GM21786 (cell line): ENCODE measurements around the gene KY.

Experiments used
- ATAC-seq: cut with Tn5 transposase; IDR thresholded peaks from one replicate; pipeline ENCODE4 v1.9.1; 2021; ENCODE audit not compliant: unreplicated experiment

KY gene

DNA sequence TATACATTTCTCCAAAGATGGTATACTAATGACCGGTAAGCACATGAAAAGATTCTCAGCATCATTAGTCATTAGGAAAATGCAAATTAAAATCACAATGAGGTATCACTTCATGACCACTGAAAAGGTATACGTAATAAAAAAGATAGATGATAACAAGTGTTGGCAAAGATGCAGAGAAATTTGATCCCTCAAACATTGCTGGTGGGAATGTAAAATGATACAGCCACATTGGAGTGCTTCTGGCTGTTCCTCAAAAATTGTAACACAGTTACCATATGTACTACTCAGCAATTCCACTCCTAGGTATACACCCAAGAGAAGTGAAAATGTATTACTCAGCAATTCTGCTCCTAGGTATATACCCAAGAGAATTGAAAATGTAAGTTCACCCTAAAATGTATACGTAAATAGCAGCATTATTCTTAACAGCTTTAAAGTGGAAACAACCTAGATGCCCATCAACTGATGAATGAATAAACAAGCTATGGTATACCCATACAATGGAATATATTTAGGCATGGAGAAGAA, 25.0 kb upstream of the KY start:
- no peak for ATAC-seq

DNA sequence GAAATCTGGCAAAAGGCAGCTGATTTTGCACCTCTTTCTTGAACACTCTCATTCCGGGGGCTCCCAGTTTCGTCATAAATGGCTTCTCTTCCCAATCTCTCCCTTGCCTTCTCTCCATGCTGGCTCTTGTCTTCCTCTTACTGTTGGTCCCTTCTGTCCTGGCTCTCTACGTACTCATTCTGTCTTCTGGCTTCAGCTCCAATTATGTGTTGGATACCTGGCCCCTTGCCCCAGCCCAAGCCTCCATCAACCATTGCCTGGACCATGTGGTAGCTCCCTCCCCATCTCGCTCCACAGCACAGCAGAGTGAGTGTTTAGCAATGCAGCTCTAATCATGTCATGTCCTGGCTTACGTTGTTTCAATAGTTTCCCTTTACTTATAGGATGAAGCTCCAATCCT, 21.7 kb upstream of the KY start:
- ATAC-seq = no peak

DNA sequence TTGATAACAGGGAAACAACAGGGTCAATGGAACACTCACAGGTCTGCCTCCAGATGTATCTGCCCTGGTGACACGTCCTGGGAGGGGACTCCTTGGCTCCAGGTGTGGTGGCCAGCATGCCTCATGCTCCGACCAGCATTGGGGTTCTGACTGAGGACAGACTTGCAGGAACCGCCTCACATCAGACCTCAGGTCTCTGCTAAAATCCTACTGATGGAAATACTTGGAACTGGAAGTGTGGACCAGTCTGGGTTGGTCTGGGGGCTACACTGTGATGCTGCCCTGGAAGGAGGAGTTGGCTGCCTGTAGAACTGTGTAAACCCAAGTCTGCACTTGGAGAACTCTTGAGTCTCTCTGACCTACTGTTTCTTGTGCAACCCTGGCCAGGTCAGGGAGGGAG, 17.1 kb upstream of the KY start:
- ATAC-seq = no peak

DNA sequence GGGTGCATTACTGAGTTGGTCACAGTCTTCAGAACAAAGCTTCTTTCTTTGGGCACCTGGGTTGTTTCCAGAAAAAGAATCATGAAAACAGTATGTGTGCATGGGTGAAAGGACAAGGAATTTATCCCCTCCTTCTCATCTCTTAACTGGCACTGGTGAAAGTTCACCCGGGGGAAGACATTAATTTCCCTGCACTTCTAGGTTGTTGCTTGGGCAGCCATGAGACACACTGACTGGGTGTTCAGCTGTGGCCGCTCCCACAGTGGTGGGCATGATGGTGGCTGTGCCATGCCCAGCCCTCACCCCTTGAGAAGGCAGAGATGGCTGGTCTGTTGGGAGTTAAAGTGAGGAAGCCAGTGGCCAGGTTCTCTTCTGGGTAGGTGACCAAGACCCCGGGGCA, 16.6 kb upstream of the KY start:
- ATAC-seq = no peak

DNA sequence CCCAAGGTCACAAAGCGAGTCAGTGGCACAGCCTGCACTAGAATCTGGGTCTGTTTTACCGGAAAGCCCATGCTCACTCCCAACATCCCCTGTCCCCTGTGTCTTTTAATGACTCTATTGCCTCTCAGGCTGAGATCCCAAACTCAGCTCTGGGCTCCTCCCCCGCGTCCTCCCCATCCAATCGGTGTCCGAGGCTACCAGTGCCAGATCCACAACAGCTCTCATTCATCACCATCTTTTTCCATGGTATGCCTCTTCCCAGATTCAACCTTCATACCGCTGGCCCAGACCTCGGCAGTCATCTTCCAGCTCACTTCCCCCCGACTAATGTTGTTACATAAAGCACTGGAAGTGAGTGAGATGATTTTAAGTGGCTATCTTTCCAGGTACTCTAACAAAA, 16.1 kb upstream of the KY start:
- ATAC-seq = no peak

DNA sequence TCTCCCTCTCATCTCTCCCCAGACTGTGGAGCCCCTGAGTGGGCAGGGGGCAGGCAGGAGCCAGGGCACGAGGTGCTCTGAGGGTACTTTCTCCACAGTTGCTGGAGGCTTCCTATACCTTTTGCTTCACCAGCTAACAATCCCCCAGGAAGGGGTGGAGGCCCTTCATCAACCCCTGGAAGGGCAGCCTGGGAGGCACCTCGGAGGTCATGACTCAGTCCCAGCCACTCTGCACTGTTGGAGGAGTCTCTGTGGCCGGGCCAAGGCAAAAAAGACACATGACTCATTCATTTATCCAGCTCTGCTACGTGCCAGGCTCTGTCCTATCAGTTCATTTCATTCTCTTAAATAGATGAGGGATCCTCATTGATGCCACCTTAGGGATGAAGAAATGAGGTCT, 15.6 kb upstream of the KY start:
- no peak for ATAC-seq

DNA sequence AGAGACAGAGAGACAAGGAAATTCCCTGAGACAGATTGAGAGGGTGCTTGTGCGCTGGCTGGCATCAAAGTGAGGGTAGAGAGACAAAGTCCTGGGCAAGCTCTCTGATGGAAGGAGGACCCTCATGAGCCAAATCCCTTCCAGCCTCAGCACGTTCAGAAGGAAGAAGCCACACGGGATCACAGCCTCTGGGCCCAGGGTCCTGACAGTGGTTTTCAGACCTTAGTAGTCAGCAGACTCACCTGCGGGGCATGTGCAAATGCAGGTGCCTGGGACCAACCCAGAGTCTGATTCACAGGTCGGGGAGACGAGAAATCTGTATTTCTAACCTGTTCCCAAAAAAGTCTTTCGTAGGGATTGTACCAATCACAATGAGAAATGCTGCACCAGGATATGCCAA, 15.2 kb upstream of the KY start:
- ATAC-seq = no peak

DNA sequence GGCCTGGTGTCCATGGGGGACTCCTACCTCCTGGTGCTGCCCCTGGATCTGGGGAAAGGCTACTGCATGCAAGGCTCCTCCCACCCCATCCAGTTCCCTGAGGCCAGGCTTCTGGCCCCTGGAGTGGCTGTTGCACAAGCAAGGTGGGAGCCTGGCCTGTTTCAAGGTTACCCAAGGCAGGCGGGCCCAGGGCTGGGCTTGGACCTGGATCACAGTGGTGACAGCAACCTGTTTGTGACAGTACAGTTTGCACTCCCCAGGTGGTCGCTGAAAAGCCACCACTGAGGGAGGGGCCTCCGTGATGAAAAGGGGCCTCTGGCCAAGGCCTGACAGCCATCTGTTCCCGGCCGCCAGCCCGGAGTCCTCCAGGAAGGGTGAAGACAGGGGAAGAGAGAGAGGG, 14.4 kb upstream of the KY start:
- no peak for ATAC-seq

DNA sequence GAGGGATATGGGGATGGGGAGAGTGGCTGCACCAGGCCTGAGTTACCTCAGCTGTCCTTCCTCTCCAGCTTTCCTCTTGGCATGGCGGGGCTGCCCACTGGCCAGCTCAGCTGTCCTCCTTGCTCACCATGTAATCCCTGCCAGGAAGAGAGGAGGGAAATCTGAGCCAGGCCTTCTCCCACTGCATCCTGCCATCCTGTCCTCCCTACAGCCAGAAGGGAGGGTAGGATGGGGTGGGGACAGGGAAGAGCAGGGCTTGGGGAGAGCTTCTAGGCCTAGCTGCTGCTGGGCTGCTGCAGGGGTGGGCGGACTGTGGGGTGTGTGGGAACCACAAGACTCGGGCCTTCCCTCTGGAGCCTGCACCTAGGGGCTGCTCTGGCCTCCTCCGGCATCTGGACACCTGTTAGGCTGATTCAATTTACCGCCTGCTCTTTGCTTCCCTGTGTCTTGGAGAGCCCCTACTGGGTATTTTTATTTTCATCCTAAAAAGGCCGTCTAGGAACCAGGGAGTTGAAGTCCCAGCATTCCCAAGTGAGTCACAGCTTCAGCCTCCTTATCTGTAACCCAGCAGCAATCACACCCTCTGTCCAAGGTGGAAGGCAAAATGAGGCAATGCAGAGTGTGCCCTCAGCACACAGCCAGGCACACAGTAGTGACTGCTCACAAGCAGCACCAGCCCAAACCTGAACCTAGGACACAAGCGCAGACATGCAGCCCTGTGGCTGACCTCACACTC, 13.1 kb upstream of the KY start:
- ATAC-seq = no peak

DNA sequence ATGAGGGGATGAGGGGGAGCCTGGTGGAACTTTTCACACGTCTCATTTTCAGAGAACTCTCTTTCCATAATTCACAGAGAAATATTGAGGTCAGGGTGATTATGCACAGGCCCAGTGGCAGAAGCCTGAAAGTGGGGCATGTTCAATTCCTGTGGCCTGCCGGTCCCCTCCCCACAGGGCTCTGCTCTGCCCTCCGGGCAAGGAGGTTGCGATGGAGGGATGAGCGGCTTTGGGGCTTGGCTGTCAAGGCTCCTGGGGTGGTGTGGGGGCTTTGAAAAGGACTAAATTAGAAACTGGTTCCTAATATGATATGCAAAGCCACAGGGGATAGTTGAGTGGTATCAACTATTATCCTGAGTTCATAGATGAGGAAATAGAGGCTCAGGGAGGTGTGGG, 9.2 kb upstream of the KY start:
- ATAC-seq = no peak

DNA sequence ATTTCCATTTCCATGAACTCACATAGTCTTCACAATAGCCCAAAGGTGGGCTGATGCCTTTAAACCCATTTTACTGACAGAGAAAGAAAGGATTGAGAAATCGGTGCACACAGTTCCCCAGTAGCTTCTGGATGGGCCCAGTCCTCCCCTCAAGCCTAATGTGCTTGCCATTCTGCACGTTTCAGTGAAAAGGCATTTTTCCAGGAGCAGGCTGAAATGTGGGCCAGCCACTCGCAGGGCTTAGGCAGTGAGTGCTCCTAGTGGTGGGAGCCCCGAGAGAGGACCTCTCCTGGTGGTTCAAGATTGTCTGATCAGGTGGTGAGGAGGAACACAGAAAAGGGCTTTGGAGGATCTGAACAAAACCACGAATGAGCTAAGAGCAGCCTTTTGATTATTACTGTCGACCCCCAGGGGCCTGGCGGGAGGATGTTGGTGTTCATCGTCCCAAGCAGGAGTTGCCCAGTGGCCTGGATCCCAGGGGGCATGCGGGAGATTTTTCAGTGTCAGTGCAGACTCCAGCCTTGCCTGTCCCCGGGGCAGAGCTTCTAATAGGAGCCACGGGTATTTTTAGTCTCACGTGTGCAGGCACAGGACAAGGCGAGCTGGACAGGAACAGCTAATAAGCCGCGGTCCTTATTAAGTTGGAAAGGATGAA, 8.7 kb upstream of the KY start:
- no peak for ATAC-seq

DNA sequence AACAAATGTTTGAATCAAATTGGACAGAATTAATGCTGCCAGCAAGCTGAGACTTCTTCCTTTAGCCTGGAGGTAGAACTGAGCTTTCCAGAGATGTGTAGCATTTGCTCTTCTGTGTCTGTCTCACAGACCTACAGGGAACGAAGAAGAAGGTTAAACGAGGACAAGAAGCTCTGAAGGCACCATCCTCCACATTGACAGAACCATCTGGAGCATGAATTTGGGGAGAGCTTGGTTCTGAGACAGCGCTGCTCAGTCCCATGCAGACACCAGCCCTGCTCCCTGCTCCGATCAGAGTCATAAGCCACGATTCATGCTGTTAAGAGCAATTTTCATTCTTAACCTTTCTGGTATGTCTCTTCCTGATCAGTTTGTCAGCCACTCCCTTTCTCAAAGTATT, 7.7 kb upstream of the KY start:
- ATAC-seq = no peak

DNA sequence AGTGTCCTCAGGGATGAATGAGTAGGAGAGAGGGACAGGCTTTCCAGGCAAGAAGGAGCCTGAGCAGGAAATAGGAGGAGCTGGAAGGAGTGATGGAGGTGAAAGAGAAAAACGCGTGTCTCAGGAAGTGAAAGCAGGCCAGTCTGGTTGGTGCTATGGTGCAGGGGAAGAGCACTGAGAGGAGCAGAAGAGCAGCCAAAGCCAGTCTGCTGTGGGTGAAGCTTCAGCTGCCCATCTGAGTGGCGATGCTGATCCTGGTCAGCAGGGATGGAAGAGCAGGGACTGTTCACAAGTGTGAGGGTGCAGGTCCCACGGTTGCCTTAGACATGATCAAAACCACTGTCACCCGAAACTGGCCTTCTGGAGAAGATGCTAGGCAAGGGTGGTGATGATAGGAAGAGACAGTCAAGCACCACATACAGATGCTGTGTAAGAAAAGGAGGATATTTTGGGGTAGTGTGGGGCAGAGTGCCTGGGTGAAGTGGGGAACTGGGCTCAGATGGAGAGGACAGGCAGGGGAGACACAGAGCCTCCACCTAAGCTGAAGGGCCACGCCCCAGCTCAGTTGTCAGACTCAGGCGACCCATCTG, 5.5 kb upstream of the KY start:
- ATAC-seq = no peak

DNA sequence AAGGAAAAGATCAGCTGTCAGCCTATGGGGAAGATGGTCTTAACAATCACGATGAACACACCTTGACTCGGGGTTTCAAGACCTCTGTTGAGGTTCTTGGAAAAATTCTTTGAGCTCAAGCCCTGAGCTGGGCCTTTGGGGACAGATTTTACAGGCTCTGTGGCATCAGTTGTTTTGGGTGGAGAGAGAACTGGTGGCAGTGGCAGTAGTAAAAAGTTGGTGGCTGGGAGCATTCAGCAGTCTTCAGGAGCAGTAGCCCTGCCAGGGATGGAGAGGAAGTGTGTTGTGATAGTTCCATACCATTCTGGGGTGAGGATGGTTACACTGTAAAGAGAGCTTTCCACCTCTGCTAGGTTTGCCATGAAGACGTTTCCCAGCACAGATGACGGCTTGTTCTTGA, 4.9 kb upstream of the KY start:
- ATAC-seq = no peak

DNA sequence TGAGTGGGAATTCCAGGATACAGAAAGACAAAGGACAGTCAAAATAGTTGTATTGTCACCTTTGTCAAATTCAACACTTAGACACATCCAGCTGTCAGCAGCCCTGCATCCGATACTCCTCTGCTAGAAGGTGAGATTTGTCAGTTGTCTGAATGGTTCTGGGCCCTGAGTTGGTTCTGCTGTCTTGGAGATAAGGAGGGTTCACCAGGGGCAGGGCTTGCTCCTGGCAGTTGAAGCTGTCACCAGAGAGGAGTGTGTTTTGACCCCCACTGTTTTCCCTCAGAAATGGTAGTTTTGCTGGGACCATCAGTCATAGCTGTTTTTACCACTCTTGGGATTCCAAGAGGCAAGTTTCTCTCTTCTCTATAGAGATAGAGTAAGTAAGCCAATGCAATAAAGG, 3.2 kb upstream of the KY start:
- ATAC-seq = no peak

DNA sequence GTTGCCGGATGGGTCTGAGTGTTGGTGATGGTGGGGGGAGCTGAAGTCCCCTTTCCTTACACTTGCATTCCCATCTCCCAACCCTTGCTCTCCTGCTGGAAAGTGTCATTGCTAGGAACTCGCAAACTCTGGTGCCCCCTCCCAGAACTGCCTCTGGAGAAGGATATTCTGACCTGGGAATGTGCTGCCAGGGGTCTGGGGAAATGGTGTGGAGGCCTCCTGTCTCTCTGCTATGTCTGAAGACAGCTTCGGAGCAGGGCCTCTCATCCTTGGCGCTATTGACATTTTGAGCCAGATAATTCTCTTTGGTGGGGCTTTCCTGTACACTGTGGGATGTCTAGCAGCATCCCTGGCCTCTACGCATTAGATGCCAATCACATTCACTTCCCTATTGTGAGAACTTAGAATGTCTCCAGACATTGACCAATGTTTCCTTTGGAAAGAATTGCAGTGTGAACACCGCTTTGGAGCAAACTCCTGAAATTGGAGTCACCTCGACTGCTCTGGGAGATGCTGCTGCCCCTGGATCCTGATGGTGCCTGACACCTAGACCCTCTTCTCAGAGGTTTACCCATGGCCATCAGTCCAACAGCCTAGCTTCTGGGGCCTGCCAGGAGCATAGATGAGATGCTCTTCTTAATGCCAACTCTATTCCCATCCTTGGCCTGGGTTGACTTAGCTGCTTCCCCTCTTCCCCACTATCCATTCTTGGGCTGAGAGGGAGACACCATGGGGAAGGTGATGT, 2.2 kb upstream of the KY start:
- ATAC-seq = no peak

DNA sequence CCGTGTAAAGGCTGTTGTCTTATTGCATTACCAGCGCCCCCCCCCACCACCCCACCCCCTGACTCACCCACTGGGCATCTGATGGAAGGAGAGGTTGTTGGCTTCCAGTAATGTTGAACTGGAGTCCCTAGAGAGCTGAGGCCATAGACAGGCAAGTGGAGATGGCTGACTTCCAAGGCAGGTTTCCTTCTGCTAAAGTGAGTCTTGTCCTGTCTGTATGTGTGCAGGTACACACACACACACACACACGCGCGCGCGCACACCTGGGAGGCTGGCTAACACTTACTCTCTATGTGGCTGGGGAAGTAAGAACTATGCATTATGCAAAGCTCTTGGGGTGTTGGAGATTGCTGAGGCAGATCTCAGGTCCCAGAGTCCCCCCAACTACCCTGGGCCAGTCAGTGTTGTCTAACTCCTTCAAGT, 1.6 kb upstream of the KY start:
- ATAC-seq = no peak

DNA sequence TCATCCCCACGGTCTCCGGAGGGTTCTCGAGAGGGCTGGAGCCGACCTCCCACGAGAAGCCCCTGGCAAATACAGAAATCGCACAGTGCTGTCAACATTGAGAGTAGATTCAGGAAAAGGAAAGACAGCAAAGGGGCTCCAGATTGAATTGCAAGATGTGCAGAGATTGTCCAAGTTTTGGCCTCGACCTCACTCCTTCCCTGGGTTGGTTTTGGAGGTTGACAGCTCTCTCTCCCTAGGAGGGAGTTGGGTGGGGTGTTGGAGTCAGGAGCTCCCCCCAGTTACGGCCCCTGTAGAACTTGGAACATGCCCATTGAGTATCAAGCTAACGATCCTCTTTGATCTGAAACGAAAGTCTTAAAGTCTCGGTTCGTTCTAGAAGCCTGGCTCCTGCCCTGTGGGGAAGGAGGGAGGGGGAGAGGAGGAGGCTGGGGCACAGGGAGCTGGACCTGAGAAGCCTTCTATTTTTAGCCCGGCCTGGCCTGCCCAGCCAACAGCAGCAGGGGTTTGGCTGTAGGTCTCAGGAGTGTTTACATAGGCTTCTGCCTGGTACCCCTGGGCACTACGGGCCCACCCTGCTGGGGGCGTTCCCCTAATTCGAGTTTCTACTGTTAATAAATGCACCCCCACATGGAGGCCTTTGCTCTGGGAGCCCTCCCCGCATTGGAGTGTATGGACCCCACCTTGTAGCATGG, 672 bp upstream of the KY start:
- ATAC-seq = no peak

DNA sequence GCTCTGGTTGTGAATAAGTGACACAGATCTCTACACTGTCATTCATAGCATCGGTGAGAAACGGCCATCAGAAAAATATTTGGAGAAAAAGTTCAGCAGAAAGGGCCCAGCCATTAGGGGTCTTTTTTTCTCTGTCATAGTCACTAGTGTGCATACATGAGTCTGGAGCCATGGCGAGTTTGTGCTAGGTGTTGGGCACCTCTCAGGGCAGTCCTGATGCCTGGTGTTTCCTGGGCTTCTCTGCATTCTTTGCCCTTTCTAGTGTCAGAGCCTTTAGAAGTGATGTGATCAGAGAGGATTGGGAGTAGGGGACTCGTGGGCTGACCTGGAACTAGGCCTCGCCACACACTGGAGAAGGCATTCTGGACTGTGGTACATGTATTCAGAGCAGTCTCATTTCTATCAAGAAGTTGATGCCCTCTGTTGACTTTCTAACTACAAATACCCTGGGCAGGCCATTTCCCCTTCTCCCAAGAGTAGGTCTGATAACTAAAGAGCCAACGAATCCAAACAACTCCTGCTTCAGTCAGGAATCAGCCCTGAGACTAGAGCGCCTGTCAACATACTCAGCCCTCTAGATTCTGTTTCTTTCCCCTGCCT, 1.6 kb downstream of the KY start:
- ATAC-seq = no peak

DNA sequence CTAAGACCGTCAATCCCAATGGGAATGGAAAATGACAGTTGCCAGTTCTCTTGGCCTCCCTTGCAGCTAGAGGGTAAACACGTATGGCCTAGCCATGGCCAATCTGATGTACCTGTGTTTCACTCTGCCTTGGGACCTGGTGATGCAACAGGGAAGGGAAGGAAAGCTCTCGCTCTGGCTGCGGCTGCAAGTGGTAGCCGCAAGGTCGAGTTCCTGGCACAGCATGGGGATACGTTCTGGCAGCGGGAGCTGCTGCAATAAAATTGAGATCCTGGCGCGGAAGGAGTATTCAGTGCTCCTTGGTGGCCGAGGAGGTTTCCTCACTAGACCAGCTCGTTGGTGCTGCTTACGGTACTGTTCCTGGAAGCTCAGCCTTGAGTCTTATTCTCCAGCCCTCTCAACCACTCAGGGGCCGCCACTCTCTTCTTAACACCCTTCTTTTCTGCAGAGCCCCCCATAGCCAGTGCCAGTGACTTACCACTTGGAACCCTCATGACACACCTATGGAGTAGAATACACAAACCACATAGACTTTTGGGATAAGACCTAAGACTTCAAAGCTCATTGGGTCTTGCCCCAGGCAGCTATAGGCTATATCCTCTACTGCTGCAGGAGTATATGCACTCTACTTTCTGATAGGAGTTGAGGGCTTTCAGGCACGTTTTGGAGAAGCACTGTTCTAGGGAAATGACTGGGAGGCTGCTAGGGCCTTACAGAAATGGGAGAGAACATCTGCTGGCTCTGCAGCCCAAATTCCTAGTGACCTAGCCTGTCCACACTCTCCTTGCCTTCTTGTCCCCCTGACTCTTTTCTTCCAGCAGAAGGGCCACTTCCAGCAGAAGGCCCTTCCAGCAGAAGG, 2.7 kb downstream of the KY start:
- no peak for ATAC-seq
